Aorta (tissue), 5 donors: ENCODE results near the gene CHPF. TPM values are rescaled to one million over a fixed set of nuclear protein-coding genes. Genes with fewer than 3 reads are reported as not detected.

Experiments used
- ATAC-seq: fragments of 200-7000 bp; cut with Tn5 transposase; one replicate; pipeline ENCODE4 v1.9.1; 2022; ENCODE audit warnings: moderate library complexity; ENCODE audit not compliant: low FRiP score
- DNase-seq, 2 donors: peaks; one replicate each; pipeline ENCODE4 v3.0.0-alpha.2; 2020
- H3K27ac ChIP-seq, 2 donors: one replicate each; pipeline ENCODE4 v1.5.1; 2013; ENCODE audit warnings: low read length in 2 of 2, mild to moderate bottlenecking in 2 of 2, moderate library complexity in 2 of 2, control low read depth in 1 of 2, inconsistent platforms in 1 of 2, low read depth in 1 of 2
- H3K27me3 ChIP-seq, 2 donors: one replicate each; pipeline ENCODE4 v1.6.1; 2013; ENCODE audit warnings: control low read depth in 1 of 2, low read length in 1 of 2, mild to moderate bottlenecking in 1 of 2, moderate library complexity in 1 of 2; ENCODE audit not compliant: insufficient read depth in 2 of 2, control insufficient read depth in 1 of 2
- H3K36me3 ChIP-seq, 2 donors: one replicate each; pipeline ENCODE4 v1.6.1; 2013; ENCODE audit warnings: control low read depth in 1 of 2, low read length in 1 of 2, mild to moderate bottlenecking in 1 of 2; ENCODE audit not compliant: insufficient read depth in 2 of 2, control insufficient read depth in 1 of 2
- H3K4me1 ChIP-seq, 2 donors: one replicate each; pipeline ENCODE4 v1.6.1; 2013; ENCODE audit warnings: low read length in 2 of 2, control low read depth in 1 of 2, mild to moderate bottlenecking in 1 of 2, moderate library complexity in 1 of 2; ENCODE audit not compliant: insufficient read depth in 2 of 2, control insufficient read depth in 1 of 2
- H3K4me3 ChIP-seq, 2 donors: one replicate each; pipeline ENCODE4 v1.5.1; 2013; ENCODE audit warnings: low read length in 2 of 2, control low read depth in 1 of 2, mild to moderate bottlenecking in 1 of 2
- H3K9me3 ChIP-seq: one replicate; pipeline ENCODE4 v1.6.1; 2013; ENCODE audit warnings: mild to moderate bottlenecking, low read length; ENCODE audit not compliant: control insufficient read depth
- WGBS, 2 donors: extraction: QIAGEN DNeasy Blood & Tissue Kit; methylation state at CpG; one replicate each; pipeline ENCODE4 v1.1.7; 2013; 5-methylcytosine and 5-hydroxymethylcytosine counted together
- intact Hi-C, 2 donors: fragments of 100-400 bp; cut with DNase I; formaldehyde crosslinking; loops; one replicate each; pipeline versions ENCODE4 v1.14.2 to v1.15.0; 2022
- polyA plus RNA-seq, 2 donors: library from polyadenylated mRNA; stranded (reverse); fragments of 200-250 nt; gene quantifications; one replicate each; pipeline ENCODE4 v1.2.3, GENCODE V29; 2013
- total RNA-seq, 2 donors: library from RNA; stranded (reverse); fragmentation: NEBNext Ultra II Directional; extraction: Animal tissue kit (Norgen Biotek cat#: 25700); gene quantifications; one replicate each; pipeline ENCODE4 v1.2.1, GENCODE V29; 2021
- donor health status: healthy with polysubstance abuse.
- donor health status: Bipolar disorder and iron deficiency.
- donor health status: DM: no; HTN: no; CAD: no.
- donor health status: DM: no; HTN: no; CAD: no.
- donor health status: DM: yes; HTN: yes; CAD: no.

CHPF gene
- total and polyA plus RNA-seq, 4 donors: 20.0 to 81.2 (median 73.2) TPM

GRCh38 chr2:219508444-219508734, 35.2 kb downstream of the CHPF start:
- Histone ChIP-seq H3K4me3 (no peak overlapping the region), H3K9me3 (no peaks in the 10 kb centered on the region), H3K4me1 (no peaks in the 10 kb centered on the region), H3K27ac (no peak overlapping the region), H3K36me3 (peaks cover 0 to 4% of the 10 kb centered on the region in 2 donors), H3K27me3 (no peaks in the 10 kb centered on the region)
- WGBS, 2 donors: 55 to 60% methylated on average over 4 of the region's 4 CpGs
- no peak for DNase-seq
- ATAC-seq: no peak
- intact Hi-C loops: no loop called here

- DNase-seq: no peak
- H3K9me3 ChIP-seq: no peaks in the 10 kb centered on the region
- H3K36me3 ChIP-seq: peaks cover 0 to 4% of the 10 kb centered on the region in 2 donors
- no peak overlapping the region for H3K4me3 ChIP-seq
- 23 to 24% methylated on average over 8 of the region's 8 CpGs for WGBS, 2 donors
- no peak for ATAC-seq
- intact Hi-C loops: no loop called here
- no peaks in the 10 kb centered on the region for H3K4me1 ChIP-seq
- H3K27me3 ChIP-seq: no peaks in the 10 kb centered on the region
- H3K27ac ChIP-seq: no peak overlapping the region
These were observed 35.8 kb downstream of the CHPF start for GRCh38 chr2:219507581-219508443.

- Histone ChIP-seq H3K4me3 (no peak overlapping the region), H3K36me3 (peaks cover 0 to 4% of the 10 kb centered on the region in 2 donors), H3K27me3 (no peaks in the 10 kb centered on the region), H3K4me1 (no peaks in the 10 kb centered on the region), H3K9me3 (no peaks in the 10 kb centered on the region), H3K27ac (no peak overlapping the region)
- no peak for DNase-seq
- no peak for ATAC-seq
- 53 to 60% methylated on average over 17 of the region's 17 CpGs for WGBS, 2 donors
- intact Hi-C loops: no loop called here
These were observed 36.6 kb downstream of the CHPF start for GRCh38 chr2:219506802-219507526.

GRCh38 chr2:219506153-219506801, 37.3 kb downstream of the CHPF start:
- no peak for ATAC-seq
- intact Hi-C loops: no loop called here
- WGBS, 2 donors: 76 to 80% methylated on average over 23 of the region's 23 CpGs
- Histone ChIP-seq H3K4me1 (no peaks in the 10 kb centered on the region), H3K4me3 (no peak overlapping the region), H3K27me3 (no peaks in the 10 kb centered on the region), H3K9me3 (no peaks in the 10 kb centered on the region), H3K27ac (no peak overlapping the region), H3K36me3 (peaks cover 0 to 4% of the 10 kb centered on the region in 2 donors)
- no peak for DNase-seq

- Histone ChIP-seq H3K36me3 (peaks cover 0 to 4% of the 10 kb centered on the region in 2 donors), H3K4me1 (no peaks in the 10 kb centered on the region), H3K27me3 (no peaks in the 10 kb centered on the region), H3K27ac (no peak overlapping the region), H3K4me3 (no peak overlapping the region), H3K9me3 (no peaks in the 10 kb centered on the region)
- ATAC-seq (no peak), DNase-seq (no peak)
- WGBS, 2 donors: 88% methylated on average over 9 of the region's 9 CpGs
- intact Hi-C loops: no loop called here
These were observed 38.0 kb downstream of the CHPF start for GRCh38 chr2:219505585-219505984.

- Histone ChIP-seq H3K27me3 (no peaks in the 10 kb centered on the region), H3K9me3 (no peaks in the 10 kb centered on the region), H3K27ac (no peak overlapping the region), H3K4me1 (no peaks in the 10 kb centered on the region), H3K36me3 (peaks cover 0 to 4% of the 10 kb centered on the region in 2 donors), H3K4me3 (no peak overlapping the region)
- DNase-seq: no peak
- no peak for ATAC-seq
- intact Hi-C loops: no loop called here
These were observed 41.0 kb downstream of the CHPF start for GRCh38 chr2:219502618-219503017.

- Histone ChIP-seq H3K9me3 (no peaks in the 10 kb centered on the region), H3K36me3 (peaks cover 0 to 4% of the 10 kb centered on the region in 2 donors), H3K27me3 (no peaks in the 10 kb centered on the region), H3K4me3 (no peak overlapping the region), H3K4me1 (no peaks in the 10 kb centered on the region), H3K27ac (no peak overlapping the region)
- no peak for DNase-seq
- no peak for ATAC-seq
- intact Hi-C loops: no loop called here
- 91 to 93% methylated on average over 14 of the region's 14 CpGs for WGBS, 2 donors
These were observed 41.8 kb downstream of the CHPF start for GRCh38 chr2:219501849-219502248.

- Histone ChIP-seq H3K27ac (no peak overlapping the region), H3K4me3 (no peak overlapping the region), H3K36me3 (no peaks in the 10 kb centered on the region), H3K27me3 (no peaks in the 10 kb centered on the region), H3K4me1 (no peaks in the 10 kb centered on the region), H3K9me3 (no peaks in the 10 kb centered on the region)
- no peak for DNase-seq
- intact Hi-C loops: no loop called here
- no peak for ATAC-seq
- 67 to 75% methylated on average over 2 of the region's 2 CpGs for WGBS, 2 donors
These were observed 43.5 kb downstream of the CHPF start for GRCh38 chr2:219500135-219500534.
